CD4-positive, alpha-beta T cell (primary cell): Measurements from ENCODE around the gene TSEN2. TPM values are rescaled to one million over a fixed set of nuclear protein-coding genes. Genes with fewer than 3 reads are reported as not detected.
A peak's percentile ranks its signal among the peaks of the same experiment; 100 is the strongest.

Experiments
- ATAC-seq: fragments of 200-7000 bp; cut with Tn5 transposase; one replicate; pipeline ENCODE4 v1.10.0; 2022; ENCODE audit warnings: mild to moderate bottlenecking; ENCODE audit not compliant: poor library complexity
- CTCF ChIA-PET: fragments of 350-600 bp; sonication (Branson Sonifier 250); formaldehyde crosslinking; loops from one replicate; lab custom pipeline; 2021; ENCODE audit warnings: antibody characterized with exemption, inconsistent platforms; lab: Charles Lee
- POLR2A ChIA-PET: fragments of 350-600 bp; sonication (Branson Sonifier 250); formaldehyde crosslinking; loops from one replicate; lab custom pipeline; 2021; ENCODE audit warnings: antibody characterized with exemption, inconsistent platforms; lab: Charles Lee
- DNase-seq, 14 experiments: peaks; one replicate each; pipeline ENCODE4 v3.0.0-alpha.2; 2013 to 2020; ENCODE audit warnings: mixed read lengths in 2 of 14
- H3K27ac ChIP-seq, 2 donors: one replicate each; pipeline versions ENCODE4 v1.5.1 to v1.7.0; 2013; ENCODE audit warnings: low read length in 2 of 2, low read depth in 1 of 2, mild to moderate bottlenecking in 1 of 2
- H3K27me3 ChIP-seq, 2 experiments: 1 replicate in 1 of 2; 2 replicates in 1 of 2; pipeline versions ENCODE4 v1.6.1 to v1.7.0; 2013; ENCODE audit warnings: low read length in 2 of 2, control low read depth in 1 of 2, mild to moderate bottlenecking in 1 of 2, moderate library complexity in 1 of 2; ENCODE audit not compliant: insufficient read depth in 2 of 2, control insufficient read depth in 1 of 2
- H3K36me3 ChIP-seq: one replicate; pipeline ENCODE4 v1.6.1; 2013; ENCODE audit warnings: low read length, control low read depth; ENCODE audit not compliant: insufficient read depth
- H3K4me1 ChIP-seq: one replicate; pipeline ENCODE4 v1.6.1; 2013; ENCODE audit warnings: low read length, control low read depth; ENCODE audit not compliant: insufficient read depth
- H3K4me3 ChIP-seq: one replicate; pipeline ENCODE4 v1.5.1; 2013; ENCODE audit warnings: mild to moderate bottlenecking, low read length, moderate library complexity
- H3K9me3 ChIP-seq, 2 experiments: 1 replicate in 1 of 2; 2 replicates in 1 of 2; pipeline versions ENCODE4 v1.6.1 to v1.7.0; 2013; ENCODE audit warnings: low read length in 2 of 2, mild to moderate bottlenecking in 2 of 2, control low read depth in 1 of 2, moderate library complexity in 1 of 2; ENCODE audit not compliant: control insufficient read depth in 1 of 2, insufficient read depth in 1 of 2
- H3K27ac Mint-ChIP-seq: one replicate; pipeline ENCODE4 v1.8.0; 2020; ENCODE audit warnings: mixed read lengths
- H3K27me3 Mint-ChIP-seq: one replicate; pipeline ENCODE4 v1.8.0; 2021; ENCODE audit warnings: mixed read lengths
- H3K36me3 Mint-ChIP-seq: one replicate; pipeline ENCODE4 v1.8.0; 2021; ENCODE audit warnings: low read depth, mixed read lengths
- H3K4me1 Mint-ChIP-seq: one replicate; pipeline ENCODE4 v1.8.0; 2021; ENCODE audit warnings: low read depth, mixed read lengths
- H3K4me3 Mint-ChIP-seq: one replicate; pipeline ENCODE4 v1.8.0; 2020; ENCODE audit warnings: mild to moderate bottlenecking, mixed read lengths
- H3K9me3 Mint-ChIP-seq: one replicate; pipeline ENCODE4 v1.8.0; 2020; ENCODE audit warnings: mixed read lengths
- intact Hi-C, 2 experiments: fragments of 100-400 bp; cut with DNase I in 1 of 2; cut with micrococcal nuclease in 1 of 2; formaldehyde crosslinking; loops; one replicate each; pipeline versions ENCODE4 v1.15.1 to v1.9.0; 2023 to 2025; cut with DNase I, micrococcal nuclease
- total RNA-seq, 174 experiments: library from RNA in 2 of 174; stranded (reverse) in 2 of 174; gene quantifications; one replicate each; pipeline ENCODE4 v1.2.3 and lab custom pipeline; 2021 to 2026
- TF ChIP-seq, protein P1 (sequence below): fragments of 200-600 bp; IDR thresholded peaks from one replicate; pipeline ENCODE4 v1.8.0; 2022; ENCODE audit warnings: antibody characterized with exemption, mild to moderate bottlenecking

TSEN2 gene
- total RNA-seq, 2 experiments from 2014 or later = 8.0 to 8.2 TPM

DNA sequence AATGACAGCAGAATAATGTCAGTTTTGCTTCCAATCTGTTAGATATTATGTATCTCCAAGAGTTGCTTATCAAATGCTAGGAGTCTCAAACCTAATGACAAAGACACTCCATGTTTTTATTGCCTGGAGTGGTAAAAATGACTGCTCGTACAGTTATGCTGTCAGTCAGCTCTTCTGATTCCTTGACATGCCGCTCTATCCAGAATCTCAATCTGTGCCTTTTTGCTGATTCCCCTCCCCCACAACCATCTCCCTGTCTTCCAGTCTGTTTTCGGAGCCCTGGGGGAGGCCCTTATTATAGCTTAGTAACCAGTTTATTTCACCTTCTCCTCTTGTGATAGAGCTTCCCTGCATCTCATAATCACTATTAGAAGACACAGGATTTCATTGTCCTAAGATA lies 75.2 kb downstream of the TSEN2 start:
- Mint-ChIP-seq H3K27ac (peak overlapping the region; percentile 81), H3K4me3 (peak overlapping the region; percentile 93), H3K4me1 (peaks cover 76% of the 10 kb centered on the region), H3K9me3 (no peaks in the 10 kb centered on the region), H3K36me3 (peaks cover 15% of the 10 kb centered on the region), H3K27me3 (peaks cover 19% of the 10 kb centered on the region)
- Histone ChIP-seq H3K9me3 (peaks cover 0 to 5% of the 10 kb centered on the region in 2 experiments), H3K4me3 (no peak overlapping the region), H3K27me3 (peaks cover 4 to 13% of the 10 kb centered on the region in 2 experiments), H3K36me3 (no peaks in the 10 kb centered on the region), H3K4me1 (peaks cover 40% of the 10 kb centered on the region), H3K27ac (no peak overlapping the region)
- intact Hi-C loops = loop anchor here (5.0 to 10.0 kb wide), 5 partner anchors 103 to 1285 kb away; partner anchors contain the start of genes ATG7 (in 1 of the 2) and RAF1 (in 1 of the 2)
- ChIA-PET POLR2A (no interaction called here), CTCF (no interaction called here)
- no peak for DNase-seq
- no peak for ATAC-seq
- TF ChIP-seq, protein P1, sequence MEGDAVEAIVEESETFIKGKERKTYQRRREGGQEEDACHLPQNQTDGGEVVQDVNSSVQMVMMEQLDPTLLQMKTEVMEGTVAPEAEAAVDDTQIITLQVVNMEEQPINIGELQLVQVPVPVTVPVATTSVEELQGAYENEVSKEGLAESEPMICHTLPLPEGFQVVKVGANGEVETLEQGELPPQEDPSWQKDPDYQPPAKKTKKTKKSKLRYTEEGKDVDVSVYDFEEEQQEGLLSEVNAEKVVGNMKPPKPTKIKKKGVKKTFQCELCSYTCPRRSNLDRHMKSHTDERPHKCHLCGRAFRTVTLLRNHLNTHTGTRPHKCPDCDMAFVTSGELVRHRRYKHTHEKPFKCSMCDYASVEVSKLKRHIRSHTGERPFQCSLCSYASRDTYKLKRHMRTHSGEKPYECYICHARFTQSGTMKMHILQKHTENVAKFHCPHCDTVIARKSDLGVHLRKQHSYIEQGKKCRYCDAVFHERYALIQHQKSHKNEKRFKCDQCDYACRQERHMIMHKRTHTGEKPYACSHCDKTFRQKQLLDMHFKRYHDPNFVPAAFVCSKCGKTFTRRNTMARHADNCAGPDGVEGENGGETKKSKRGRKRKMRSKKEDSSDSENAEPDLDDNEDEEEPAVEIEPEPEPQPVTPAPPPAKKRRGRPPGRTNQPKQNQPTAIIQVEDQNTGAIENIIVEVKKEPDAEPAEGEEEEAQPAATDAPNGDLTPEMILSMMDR = no peak

DNA sequence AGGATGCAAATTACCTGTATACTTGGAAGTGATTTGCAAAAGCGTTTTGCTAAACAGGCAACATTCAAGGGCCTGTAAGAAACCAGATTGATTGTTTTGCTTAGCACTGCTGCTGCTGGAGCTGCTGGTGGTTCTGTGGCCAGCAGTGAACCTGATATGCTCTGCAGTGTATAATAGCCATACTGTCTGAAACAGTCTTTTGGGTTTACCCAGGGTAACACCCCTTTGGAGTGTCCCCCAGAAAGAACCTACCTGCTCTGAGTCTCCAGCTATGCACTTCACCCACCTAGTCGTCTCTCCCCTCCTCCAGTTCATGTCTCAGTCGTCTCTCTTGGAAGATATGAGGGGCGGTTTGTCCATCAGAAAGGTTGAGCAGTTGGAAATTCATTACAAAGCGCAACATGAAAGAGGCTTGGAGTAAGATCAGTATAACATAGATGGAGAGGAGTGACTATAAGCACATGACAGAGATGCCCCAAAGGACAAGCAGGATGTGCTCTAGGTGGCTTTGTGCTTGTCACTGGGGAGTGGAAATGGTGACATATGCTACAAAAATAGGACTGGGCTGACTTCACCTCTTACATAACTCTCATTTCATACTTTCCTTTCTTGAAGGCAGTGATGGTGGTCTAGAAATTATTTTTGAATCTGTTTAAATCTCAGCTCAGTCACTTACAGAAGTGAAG lies 76.4 kb downstream of the TSEN2 start:
- Histone ChIP-seq H3K4me1 (peaks cover 39% of the 10 kb centered on the region), H3K36me3 (peaks cover 4% of the 10 kb centered on the region), H3K4me3 (no peak overlapping the region), H3K27ac (no peak overlapping the region), H3K27me3 (peaks cover 2 to 3% of the 10 kb centered on the region in 2 experiments), H3K9me3 (peaks cover under 1 to 4% of the 10 kb centered on the region in 2 experiments)
- H3K27me3 Mint-ChIP-seq = peaks cover 10% of the 10 kb centered on the region
- H3K27ac Mint-ChIP-seq = peak overlapping the region; percentile 58
- ATAC-seq = no peak
- H3K36me3 Mint-ChIP-seq = peaks cover 24% of the 10 kb centered on the region
- TF ChIP-seq, protein P1 = no peak
- intact Hi-C loops = no loop called here
- peaks cover 83% of the 10 kb centered on the region for H3K4me1 Mint-ChIP-seq
- no peaks in the 10 kb centered on the region for H3K9me3 Mint-ChIP-seq
- ChIA-PET POLR2A (interaction anchor here (0.5 kb wide), 1 partner anchor 19 kb away, joined by 3 read pairs; no protein-coding TSS in a partner anchor), CTCF (no interaction called here)
- peak in 1 of 14 experiments; percentile 13 for DNase-seq
- H3K4me3 Mint-ChIP-seq = peak overlapping the region; percentile 93

DNA sequence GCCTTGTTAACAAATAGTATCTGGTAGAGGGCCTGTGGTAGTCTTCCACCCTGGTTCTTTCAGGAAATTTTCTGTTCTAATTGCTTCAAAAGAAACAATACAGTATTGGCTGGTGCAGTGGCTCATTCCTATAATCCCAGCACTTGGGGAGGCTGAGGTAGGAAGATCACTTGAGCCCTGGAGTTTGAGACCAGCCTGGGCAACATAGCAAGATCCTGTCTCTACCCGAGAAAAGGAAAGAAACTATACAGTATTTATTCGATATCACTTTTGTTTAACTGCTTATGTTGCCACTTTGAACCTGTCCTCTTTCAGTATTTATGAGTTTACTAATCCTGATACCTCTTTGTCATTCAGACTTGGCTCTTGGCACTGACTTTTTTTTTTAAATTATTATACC lies 77.1 kb downstream of the TSEN2 start:
- Mint-ChIP-seq H3K4me3 (no peak overlapping the region), H3K27me3 (peaks cover 3% of the 10 kb centered on the region), H3K9me3 (peaks cover 3% of the 10 kb centered on the region), H3K4me1 (peaks cover 76% of the 10 kb centered on the region), H3K27ac (peak overlapping the region; percentile 58), H3K36me3 (peaks cover 28% of the 10 kb centered on the region)
- intact Hi-C loops = no loop called here
- Histone ChIP-seq H3K9me3 (peaks cover 8 to 9% of the 10 kb centered on the region in 2 experiments), H3K27me3 (no peaks in the 10 kb centered on the region), H3K36me3 (peaks cover 8% of the 10 kb centered on the region), H3K27ac (no peak overlapping the region), H3K4me3 (no peak overlapping the region), H3K4me1 (peaks cover 31% of the 10 kb centered on the region)
- ChIA-PET CTCF (no interaction called here), POLR2A (no interaction called here)
- TF ChIP-seq, protein P1 = no peak
- DNase-seq (no peak), ATAC-seq (no peak)
